ENCODE data around the gene PTGR2. TPM values are rescaled to one million over a fixed set of nuclear protein-coding genes. Genes with fewer than 3 reads are reported as not detected.

The PTGR2 gene
- total and polyA plus RNA-seq, 2 of the 8 experiments (the other 6 are each of a cell fraction or from before 2014, with no cell fraction given): 6.0 to 17.5 TPM

GRCh38 chr14:73895939-73896338 is 44.3 kb downstream of the PTGR2 start:
- Histone ChIP-seq H3K9ac (replicated peaks in 1 of 4; ENCODE audit: extremely low read depth in 1 of 4, low read depth in 3 of 4, low read length in 3 of 4) (no peak overlapping the region), H3K23me2 (ENCODE audit: low read depth, low read length) (no peaks in the 10 kb centered on the region; the same call in 1 of the 2 replicates), H3K4ac (replicated peaks; ENCODE audit: insufficient read length, low read depth, low read length) (no peak overlapping the region), H4K5ac (ENCODE audit: insufficient read length, low read depth, low read length) (no peak overlapping the region), H3K79me1 (ENCODE audit: low read depth, low read length) (no peaks in the 10 kb centered on the region), H3K56ac (replicated peaks; ENCODE audit: insufficient read length, low read depth, low read length) (no peak overlapping the region), H3K4me3 (ENCODE audit: extremely low read depth in 1 of 4, insufficient read depth in 2 of 4, low read depth in 3 of 4, low read length in 4 of 4) (no peak overlapping the region), H3K4me1 (replicated peaks in 1 of 4; ENCODE audit: control insufficient read depth in 3 of 4, insufficient read depth in 4 of 4, low read length in 3 of 4) (no peaks in the 10 kb centered on the region), H3K14ac (ENCODE audit: insufficient read length) (no peak overlapping the region), H3K27me3 (replicated peaks in 1 of 4; ENCODE audit: control insufficient read depth in 3 of 4, extremely low read depth in 1 of 4, insufficient read depth in 3 of 4, low read length in 3 of 4) (no peaks in the 10 kb centered on the region), H4K91ac (replicated peaks; ENCODE audit: insufficient read length, low read length) (no peak overlapping the region), H2BK5ac (ENCODE audit: low read depth, low read length) (no peak overlapping the region), H3K79me2 (ENCODE audit: control insufficient read depth in 1 of 2, insufficient read depth in 2 of 2, low read length in 2 of 2) (peaks cover 0 to 7% of the 10 kb centered on the region in 2 experiments; a peak in 1 of 4 replicates), H3K4me2 (ENCODE audit: insufficient read depth in 1 of 2, low read depth in 2 of 2, low read length in 2 of 2) (no peak overlapping the region), H3K9me3 (ENCODE audit: insufficient read depth in 2 of 2, low read depth in 1 of 2, low read length in 1 of 2) (no peaks in the 10 kb centered on the region), H2AFZ (ENCODE audit: low read length) (no peak overlapping the region), H3K23ac (ENCODE audit: insufficient read length) (no peak overlapping the region), H4K20me1 (replicated peaks in 1 of 2; ENCODE audit: control insufficient read depth in 1 of 2, insufficient read depth in 2 of 2, low read length in 2 of 2) (no peaks in the 10 kb centered on the region), H3K27ac (ENCODE audit: low read depth, low read length) (no peak overlapping the region), H4K8ac (ENCODE audit: extremely low read depth, insufficient read depth, low read length) (no peak overlapping the region), H2BK15ac (ENCODE audit: low read length) (no peak overlapping the region), H3K36me3 (ENCODE audit: control insufficient read depth in 2 of 4, insufficient read depth in 4 of 4, low read length in 3 of 4) (peaks cover 2 to 48% (median 32%) of the 10 kb centered on the region in 4 experiments; a peak in 7 of 8 replicates), H2BK120ac (replicated peaks; ENCODE audit: low read depth, low read length) (no peak overlapping the region), H2AK5ac (ENCODE audit: low read depth, low read length) (no peak overlapping the region), H3K18ac (ENCODE audit: extremely low read depth, low read length) (no peak overlapping the region), H2BK12ac (ENCODE audit: low read depth, low read length) (no peak overlapping the region), H2BK20ac (ENCODE audit: low read length) (no peak overlapping the region)
- CTCF ChIA-PET (ENCODE audit: partially characterized antibody): interaction anchor here (0.6 to 0.7 kb wide), 3 partner anchors 69 to 167 kb away, joined by 3 to 4 read pairs (median 4); no protein-coding TSS in a partner anchor
- WGBS, 2 experiments (ENCODE audit: extremely low coverage in 1 of 2, insufficient coverage in 1 of 2, insufficient read length in 1 of 2, insufficient replicate concordance in 2 of 2, low coverage in 1 of 2, low lambda C conversion rate in 2 of 2, missing lambda C conversion rate in 1 of 2): 78% methylated on average over 1 of the region's 1 CpG; no CpG with 5 or more reads in 1 of the 2 experiments
- TF ChIP-seq RAD21 (IDR thresholded peaks at IDR 0.05 in 1 of 2, conservative IDR thresholded peaks at IDR 0.05 in 1 of 2; ENCODE audit: low read depth in 2 of 2, low read length in 2 of 2): no peak
- no peak for TF ChIP-seq SP4 (IDR thresholded peaks at IDR 0.05; ENCODE audit: low read length)
- no peak for TF ChIP-seq TBP (IDR thresholded peaks at IDR 0.05; ENCODE audit: low read depth, low read length)
- no peak for TF ChIP-seq TCF12 (IDR thresholded peaks at IDR 0.05; ENCODE audit: low read depth, low read length)
- no peak for TF ChIP-seq SP1 (IDR thresholded peaks at IDR 0.05; ENCODE audit: low read depth, low read length)
- TF ChIP-seq KDM4A (IDR thresholded peaks at IDR 0.05; ENCODE audit: low read depth, low read length, severe bottlenecking): no peak
- no peak for TF ChIP-seq SRF (IDR thresholded peaks at IDR 0.05; ENCODE audit: low read depth, low read length)
- no peak for TF ChIP-seq RXRA (IDR thresholded peaks at IDR 0.05; ENCODE audit: insufficient read depth, low read depth, low read length)
- no peak for TF ChIP-seq USF2 (IDR thresholded peaks at IDR 0.05; ENCODE audit: low read length)
- TF ChIP-seq CEBPB (IDR thresholded peaks at IDR 0.05; ENCODE audit: low read depth, low read length): no peak
- POLR2A ChIA-PET (ENCODE audit: partially characterized antibody): no interaction called here
- FAIRE-seq (no peak), DNase-seq (ENCODE audit: low read depth in 1 of 2, low spot score in 2 of 2) (no peak)
